ENCODE measurements around the gene CDC42BPA.
"Not testable (repeated sequence)": the region's sequence is repeated elsewhere in the genome, so short reads cannot be mapped to it uniquely, and the experiment has no call there.

The CDC42BPA gene

DNA sequence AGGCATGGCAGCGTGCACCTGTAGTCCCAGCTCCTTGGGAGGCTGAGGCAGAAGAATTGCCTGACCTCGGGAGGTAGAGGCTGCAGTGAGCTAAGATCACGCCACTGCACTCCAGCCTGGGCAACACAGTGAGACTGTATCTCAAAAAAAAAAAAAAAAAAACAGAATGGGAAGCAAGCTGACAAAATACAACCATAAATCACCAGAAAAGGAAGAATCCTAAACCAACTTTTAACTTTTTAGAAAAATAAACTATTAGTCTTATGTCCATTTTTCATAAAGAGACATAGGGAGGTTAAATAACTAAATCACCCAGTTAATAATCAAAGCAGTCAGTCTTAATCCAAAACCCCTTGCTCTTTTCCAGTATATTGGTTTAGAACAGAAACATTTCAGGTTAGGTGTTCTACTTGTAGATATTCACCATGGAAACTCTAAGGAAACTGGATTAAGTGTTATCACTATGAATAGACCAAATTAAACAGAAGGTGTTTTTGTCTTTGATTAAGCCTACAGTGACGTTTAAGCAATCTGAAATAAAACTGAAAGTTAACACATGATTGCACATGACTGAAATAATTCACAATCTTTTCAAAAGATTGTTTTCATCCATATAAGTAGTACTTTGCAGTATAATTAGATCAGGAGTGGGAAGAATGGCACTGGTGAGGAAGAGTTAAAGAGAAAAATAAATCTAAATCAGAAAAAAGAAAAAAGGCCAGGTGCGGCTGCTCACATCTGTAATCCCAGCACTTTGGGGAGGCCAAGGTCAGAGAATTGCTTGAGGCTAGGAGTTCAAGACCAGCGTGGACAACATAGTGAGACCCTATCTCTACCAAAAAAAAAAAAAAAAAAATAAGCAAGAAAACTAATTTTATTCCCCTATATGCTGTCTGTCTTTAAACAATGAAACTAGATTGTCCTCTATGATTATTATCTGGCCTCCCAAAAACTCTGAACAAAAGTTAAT, 9.6 kb downstream of the CDC42BPA start:
- DNase-seq = no peak

DNA sequence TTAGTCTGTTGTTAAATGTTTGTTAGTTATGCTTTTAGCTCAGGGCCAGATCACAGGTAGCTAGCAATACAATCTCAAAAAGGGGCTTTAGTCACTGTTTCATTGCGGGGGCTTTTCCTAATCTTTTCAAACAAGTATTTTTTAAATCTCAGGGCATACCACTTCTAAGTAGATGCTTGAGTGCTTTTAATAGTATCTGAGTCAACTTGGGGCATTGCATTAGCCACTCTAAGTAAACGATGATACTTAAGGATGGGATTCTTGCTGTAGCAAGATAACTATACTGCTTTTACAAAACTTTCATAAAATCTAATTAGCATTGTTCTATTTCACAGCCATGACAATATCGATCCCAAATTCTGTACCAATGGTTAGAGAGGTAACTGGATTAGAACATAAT, 11.6 kb downstream of the CDC42BPA start:
- DNase-seq = no peak

DNA sequence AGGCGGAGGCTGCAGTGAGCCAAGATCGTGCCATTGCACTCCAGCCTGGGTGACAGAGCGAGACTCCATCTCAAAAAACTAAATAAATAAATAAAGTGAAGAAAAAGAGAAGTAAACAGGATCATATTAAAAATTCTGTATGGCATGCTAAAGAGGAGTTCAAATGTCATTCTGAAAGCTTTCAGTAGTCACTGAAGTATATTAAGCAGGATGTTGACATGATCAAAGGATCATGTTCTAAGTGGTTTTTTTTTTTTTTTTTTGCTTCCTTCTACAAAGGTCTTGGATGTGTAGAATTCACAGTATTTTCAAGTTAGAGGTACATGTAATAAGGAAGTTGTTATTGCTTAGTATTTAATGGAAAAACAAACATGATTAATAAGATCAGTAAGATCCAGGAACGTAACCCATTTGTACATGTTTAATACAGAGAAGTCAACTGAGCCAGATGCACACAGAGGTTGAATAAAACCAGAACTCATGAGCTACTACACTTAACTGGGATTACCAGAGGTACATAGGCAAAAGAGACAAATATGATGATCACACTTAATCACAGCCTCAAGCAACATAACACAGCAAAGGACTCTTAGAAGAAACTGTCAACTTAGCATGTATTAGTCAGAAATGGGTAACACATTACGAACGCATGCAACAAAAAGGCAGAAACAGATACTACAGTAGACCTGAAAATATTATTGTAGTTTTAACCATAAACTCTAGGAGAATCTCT, 12.2 kb downstream of the CDC42BPA start:
- no peak for DNase-seq

DNA sequence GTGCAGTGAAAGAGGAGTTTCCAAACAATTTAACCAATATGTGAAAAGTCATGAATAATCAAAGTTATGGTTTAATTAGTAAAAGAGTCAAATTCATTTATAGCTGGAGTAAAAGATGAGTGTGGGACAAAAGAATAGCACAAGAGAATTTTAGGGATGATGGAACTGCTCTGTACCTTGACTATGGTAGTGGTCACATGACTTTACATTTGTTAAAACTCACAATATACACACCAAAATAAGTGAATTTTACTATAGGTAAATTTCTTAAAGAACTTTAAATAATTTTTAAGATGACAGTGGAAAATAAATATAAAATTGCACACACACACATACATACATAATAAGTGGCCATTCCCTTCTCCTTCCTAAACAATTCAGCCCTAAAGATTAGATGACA, 13.6 kb downstream of the CDC42BPA start:
- no peak for DNase-seq

DNA sequence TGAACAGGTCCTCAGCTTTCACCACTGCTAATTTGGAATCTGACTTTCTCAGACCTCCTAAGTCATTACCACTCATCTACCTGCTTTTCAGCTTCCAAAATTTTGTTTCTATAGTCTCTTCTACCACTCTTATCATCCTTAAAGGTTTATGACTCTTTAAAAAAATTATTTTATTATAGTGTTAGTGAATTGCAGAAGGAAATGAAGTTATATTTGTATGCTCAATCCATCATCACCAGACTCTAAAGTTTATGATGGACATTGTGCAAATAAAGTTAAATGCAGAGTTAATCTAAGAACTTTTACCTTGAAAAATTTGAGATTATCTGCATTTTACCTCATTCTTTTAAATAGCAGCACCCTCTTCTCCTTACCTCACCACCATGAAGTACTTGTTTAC, 14.6 kb downstream of the CDC42BPA start:
- DNase-seq = no peak

DNA sequence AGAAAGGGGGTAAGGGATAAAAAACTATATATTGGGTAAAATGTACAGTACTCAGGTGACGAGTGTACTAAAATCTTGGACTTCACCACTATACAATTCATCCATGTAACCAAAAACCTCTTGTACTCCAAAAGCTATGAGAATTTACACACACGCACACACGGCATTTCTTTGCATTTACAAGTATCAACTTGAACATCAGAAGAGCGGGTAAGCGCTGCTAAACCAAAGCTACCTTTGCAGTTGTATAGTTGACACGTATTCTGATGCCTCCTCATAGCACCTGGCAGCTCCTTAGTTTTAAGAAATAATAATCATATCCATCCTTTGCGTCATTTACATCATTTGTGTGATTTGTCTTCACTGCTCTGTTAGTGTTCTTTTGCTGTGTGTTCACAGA, 17.6 kb downstream of the CDC42BPA start:
- DNase-seq = no peak

DNA sequence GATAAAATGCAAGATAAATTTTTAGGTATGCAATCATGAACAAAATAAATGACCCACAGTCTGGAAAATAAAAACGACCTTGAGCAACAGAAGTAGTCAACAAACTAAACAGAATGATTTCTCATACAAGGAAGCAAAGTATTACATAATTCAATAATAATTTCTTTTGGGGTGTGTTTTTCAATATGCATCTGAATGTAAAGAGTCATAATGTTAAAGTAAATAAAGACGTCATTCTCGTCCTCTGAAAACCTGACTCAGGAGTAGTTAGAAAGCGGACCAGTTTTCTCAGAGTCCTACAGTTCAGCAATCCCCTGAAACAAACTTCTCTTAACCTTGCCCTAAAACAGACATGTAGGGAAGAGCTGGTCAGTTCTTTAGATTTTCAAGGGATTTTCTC, 18.6 kb downstream of the CDC42BPA start:
- DNase-seq = no peak

DNA sequence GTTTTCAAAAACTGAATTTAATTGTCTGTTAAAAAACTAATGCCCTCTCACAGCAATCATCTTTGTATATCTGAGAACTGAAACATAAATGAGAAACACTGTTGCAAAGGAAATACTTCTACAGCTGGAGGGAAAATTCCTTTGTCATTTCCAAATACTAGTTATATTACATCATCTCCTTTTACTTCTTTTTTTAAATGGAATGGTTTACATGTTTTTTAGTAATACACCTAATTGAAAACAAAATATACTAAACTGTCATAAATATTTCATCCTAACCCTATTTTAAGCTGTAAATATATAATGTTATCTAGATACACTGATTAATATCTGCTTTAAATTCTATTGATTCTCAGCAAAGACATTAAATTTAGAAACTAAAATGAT, 19.1 kb downstream of the CDC42BPA start:
- DNase-seq = no peak

DNA sequence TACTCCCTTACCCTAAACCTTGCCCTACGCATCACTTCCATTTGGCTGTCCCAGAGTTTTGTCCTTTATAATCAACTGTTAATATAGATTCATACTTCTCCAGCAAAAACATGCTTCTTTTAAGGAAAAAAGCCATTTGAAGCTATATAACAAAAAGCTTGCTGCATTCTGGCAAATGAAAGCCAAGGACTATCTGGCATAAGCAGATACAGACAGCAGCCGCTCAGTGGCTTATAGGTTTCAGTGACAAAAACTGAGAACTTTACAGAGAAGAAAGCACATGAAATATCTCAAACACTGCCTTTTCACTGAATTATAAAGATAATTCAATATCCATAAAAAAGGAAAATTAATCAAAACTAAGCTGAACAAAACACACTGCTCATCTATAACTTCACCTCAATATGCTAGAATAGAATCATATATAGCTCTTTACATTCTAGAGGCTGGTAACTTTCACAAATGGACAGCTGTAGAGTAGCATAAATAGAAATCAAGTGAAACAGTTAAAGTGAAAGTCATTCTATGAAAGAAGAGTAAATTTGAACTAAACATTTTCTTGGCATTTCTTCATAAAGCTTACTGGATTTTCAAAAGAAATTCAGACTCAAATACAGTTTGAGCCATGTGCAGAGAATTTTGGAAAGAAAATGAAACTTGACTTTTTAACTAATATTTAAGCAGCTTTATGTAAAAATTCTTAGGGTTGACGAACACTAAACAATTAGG, 19.6 kb downstream of the CDC42BPA start:
- DNase-seq = no peak

DNA sequence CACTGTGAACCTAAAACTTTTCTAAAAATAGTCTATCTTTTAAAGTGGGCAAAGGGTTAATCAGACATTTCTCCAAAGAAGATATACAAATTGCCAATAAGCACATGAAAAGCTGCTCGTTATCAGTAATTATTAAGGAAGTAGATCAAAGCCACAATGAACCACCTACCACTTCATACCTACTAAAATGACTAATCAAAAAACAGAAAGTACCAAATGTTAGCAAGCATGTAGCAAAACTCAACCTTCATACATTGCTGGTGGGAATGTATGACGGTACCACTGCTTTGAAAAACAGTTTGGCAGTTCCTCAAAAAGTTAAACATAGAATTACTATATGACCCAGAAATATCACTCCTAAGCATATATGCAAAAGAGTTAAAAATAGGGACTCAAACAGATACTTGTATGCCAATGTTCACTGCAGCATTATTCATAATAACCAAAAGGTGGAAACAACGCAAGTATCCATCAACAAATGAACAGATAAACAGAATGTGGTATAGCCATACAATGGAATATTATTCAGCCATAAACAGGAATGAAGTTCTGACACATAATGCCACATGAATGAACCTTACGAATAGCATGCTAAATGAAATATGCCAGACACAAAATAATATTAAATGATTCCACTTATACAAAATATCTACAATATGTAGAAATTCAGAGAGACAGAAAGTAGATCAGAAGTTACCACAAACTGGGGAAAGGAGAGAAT, 21.1 kb downstream of the CDC42BPA start:
- DNase-seq = no peak

DNA sequence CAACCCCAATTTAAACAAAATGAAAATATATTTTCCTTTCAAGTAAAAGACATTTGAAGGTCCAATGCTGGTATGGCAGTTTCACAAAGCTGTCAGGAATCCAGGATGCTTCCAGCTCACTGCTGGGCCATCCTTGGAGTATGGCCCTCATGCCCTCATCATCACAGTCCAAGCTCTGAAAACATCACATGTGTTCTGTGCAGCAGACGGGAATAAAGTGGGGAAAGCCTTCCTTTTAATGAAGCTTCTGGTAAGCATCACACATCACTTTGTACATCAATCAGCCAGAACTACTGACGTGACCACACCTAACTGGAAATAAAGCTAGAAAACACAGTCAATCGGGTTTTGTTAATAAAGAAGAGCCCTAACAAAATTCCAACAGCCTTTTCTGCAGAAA, 22.7 kb downstream of the CDC42BPA start:
- no peak for DNase-seq

DNA sequence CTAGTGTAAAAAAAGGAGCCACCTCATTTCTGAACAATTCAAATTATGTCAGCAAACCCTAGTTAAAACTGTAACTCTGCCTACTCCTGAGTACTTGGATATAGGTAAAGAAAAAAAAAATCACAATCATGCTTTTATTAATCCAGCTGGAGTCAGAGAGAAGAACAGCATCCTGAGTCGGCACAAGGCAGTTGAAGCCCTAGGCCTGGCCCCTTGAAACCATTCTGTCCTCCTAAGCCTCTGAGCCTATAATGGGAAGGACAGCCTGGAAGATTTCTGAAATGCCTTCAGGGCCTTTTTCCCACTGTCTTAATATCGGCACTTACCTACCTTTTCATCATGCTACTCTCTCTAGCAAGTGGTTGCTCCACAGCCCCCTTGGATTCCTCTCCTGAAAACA, 32.5 kb downstream of the CDC42BPA start:
- no peak for DNase-seq

DNA sequence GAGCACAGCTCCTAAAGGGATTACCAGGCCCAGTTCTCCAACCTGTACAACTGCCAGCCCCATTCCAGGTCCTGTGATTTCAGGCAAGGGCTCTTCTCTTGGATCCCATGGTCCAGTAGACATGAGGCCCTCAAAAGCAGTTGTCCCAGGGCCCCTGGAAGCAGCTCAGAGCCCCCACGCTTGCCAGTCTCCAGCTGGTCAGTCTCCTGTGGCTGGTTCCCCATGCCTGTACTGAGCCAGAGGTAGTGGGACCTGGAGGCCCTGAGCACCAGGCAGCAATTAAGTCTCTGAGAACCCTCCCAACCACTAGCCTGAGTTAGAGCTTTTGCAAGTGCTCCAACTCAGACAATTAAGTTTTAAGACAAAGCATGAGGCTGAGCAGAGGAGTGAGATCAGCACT, 36.9 kb downstream of the CDC42BPA start:
- no peak for DNase-seq

DNA sequence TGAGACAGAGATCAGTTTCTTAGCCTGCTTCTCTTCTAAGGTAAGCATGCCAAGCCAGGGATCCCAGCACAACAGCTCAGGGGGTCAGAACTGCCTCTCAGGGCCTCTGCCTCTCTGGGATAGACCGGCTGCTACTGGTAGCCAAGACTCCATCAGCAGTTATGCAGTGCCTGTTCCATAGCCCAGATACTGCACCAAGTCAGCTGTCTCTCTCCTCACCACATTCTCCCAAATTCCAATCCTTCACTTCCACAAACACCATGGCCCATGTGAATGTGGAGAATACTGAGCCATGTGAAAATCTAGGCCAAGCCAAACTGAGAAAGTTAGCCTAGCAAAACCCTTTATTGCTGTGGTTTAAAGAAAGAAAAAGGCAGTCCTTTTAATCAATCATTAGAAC, 37.5 kb downstream of the CDC42BPA start:
- DNase-seq = no peak

DNA sequence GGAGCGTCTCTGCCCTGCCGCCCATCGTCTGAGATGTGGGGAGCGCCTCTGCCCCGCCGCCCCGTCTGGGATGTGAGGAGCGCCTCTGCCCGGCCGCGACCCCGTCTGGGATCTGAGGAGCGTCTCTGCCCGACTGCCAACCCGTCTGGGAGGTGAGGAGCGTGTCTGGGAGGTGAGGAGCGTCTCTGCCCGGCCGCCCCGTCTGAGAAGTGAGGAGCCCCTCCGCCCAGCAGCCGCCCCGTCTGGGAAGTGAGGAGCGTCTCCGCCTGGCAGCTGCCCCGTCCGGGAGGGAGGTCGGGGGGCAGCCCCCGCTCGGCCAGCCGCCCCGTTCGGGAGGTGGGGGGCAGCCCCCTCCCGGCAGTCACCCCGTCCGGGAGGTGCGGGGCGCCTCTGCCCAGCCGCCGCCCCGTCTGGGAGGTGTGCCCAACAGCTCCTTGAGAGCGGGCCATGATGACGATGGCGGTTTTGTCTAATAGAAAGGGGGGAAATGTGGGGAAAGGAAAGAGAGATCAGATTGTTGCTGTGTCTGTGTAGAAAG, 42.1 kb downstream of the CDC42BPA start:
- not testable (repeated sequence) for DNase-seq

DNA sequence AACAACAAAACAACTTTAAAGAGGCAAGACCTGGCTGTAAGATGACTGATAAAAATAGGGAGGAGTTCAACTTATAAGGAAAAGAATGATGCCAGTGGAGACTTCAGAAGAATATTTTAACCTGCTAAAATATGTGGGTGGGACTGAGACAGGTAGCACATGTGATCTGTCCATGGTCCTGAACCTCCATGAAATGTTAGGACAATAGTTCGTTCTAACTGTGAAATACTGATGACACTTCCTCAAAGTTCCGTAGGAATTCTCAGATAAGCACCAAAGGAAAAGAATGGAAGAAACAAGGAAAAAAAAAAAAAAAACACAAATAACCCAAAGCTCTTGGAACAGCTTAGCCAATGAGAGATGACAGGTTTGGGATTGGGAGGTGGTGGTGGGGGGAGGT, 44.7 kb downstream of the CDC42BPA start:
- no peak for DNase-seq

DNA sequence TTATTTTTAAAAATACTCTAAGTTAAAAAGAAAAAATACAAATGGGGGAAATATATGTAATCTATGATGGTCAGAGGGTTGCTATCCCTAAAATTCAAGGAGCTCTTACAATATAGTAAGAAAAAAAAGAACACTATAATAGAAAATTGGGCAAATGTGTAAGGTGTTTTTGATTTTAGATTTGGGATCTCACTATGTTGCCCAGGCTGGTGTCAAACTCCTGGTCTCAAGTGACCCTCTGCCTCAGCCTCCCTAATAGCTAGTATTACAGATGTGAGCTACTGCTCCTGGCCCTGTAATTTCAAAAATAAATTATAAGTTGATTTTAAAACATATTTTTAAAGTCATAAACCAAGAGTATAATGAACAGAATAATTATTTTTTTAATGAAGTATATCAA, 45.9 kb downstream of the CDC42BPA start:
- DNase-seq = no peak

DNA sequence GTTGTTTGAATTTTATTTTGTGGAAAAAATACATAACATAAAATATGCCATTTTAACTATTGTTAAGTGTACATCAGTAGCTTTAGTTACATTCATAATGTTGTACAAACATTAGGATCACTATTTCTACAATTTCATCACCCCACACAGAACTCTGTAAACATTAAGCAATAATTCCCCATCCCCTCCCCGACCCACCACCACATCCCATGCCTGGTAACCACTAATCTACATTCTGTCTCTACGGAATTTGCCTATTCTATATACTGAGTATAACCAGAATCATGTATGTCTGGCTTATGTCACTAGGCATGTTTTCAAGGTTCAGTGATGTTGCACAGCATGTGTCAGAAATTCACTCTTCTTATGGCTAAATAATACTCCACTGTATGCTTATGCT, 47.7 kb downstream of the CDC42BPA start:
- DNase-seq = no peak

DNA sequence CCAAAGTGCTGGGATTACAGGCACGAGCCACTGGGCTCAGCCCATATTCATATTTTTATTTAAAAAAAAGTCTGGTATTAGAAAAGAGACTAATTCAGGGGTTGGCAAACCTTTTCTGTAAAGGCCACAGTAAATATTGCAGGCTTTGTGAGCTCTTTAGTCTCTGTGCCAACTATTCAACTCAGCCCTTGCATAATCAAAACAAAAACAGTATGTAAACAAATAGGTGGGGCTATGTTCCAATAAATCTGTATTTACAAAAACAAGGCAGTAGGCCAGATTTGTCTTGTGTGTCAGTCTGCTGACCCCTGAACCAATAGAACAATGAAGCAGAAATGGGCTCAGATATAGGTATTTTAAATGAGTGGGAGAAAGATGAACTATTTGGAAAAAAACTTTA, 49.3 kb downstream of the CDC42BPA start:
- DNase-seq = no peak

DNA sequence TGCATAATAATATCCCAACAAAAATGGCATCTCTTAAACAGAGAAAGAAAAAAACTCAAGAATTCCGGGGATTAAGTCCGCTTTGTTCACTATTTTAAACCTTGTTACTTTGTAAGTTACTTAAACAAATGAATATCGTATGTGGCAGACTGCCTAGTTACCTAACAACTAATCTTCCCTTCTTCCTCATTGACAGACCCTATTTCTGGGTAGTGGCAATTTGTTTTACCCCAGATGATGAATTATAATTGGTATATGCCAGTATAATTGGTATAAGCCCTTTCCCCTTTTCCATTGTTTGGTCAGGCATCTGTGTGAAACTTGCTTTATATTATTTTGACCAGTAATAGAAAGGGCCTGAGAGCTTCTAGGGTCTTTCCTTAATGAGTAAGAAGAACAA, 52.4 kb downstream of the CDC42BPA start:
- DNase-seq = no peak

DNA sequence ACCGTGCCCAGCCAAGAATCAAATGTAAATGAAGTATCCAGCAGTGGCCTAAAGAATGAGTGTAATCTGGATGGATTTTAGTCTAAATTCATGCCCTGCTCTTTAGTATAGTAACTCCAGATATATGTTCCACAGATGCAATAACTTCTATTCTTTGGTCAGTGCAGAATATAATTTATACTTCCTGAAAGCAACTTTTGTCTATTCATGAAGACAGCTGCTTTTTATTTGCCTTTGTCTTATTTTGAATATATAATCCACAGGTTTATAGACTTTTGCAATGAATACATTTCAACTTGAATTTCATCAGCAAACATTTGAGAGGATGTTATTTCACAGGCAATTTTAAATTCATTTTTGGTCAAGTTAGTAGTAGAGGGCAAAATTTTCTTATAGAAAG, 54.4 kb downstream of the CDC42BPA start:
- no peak for DNase-seq

DNA sequence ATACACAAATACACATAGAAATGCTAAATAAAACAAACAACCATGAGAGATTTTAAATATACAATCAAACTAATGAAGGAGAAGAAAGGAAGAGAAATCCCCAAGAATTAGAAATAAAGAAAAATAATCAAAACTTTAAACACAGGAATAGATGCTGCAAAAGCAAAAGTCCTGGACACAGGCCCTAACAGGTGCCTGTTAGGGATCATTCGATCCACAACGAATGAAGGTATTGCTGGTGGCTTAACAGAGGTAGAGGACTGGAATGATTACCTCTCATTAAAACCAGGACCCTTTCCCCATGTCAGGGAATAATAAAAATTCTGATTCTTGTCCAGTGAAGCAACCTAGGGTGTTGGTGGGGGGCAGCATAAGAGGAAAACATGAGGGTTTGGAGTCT, 56.8 kb downstream of the CDC42BPA start:
- no peak for DNase-seq

DNA sequence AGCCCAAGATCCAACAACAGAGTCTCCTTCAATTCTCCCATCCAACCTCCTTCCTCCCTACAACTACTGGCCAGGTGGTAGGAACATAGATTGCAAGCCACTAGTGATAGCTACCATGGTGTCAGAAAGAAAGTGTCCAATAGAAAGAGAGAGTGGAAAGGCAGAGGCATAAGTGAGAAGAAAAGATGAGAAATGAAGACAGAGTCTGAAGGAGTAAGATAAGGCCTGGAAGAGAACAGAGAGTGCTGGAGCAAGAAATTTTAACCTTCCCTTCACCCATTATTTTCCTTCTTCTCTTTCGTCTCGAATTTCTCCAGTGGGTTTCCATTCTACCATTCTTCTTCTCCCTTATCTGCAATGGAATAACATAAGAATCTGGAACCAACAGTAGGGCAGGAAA, 57.9 kb downstream of the CDC42BPA start:
- DNase-seq = no peak

Data from right hindlimb (tissue), 1 donor.